ENCODE results near the gene ZIC2.

- TF ChIP-seq POLR2AphosphoS5 (IDR thresholded peaks at IDR 0.05; ENCODE audit: borderline replicate concordance, low read depth, low read length) (peak; percentile 87), EZH2 (IDR thresholded peaks at IDR 0.05) (no peak)
Measured at GRCh38 chr13:99980824-99981734, 505 bp upstream of the ZIC2 start.

Measured in SK-N-MC (cell line).